Ovary (tissue), 3 donors: ENCODE results near the gene SMARCA4.

ENCODE experiments used
- EP300 ChIP-seq: sonication (generic); formaldehyde crosslinking; IDR thresholded peaks from one replicate; pipeline ENCODE4 v1.6.1; 2017; ENCODE audit warnings: antibody characterized with exemption
- POLR2A ChIP-seq: fragments of 450-650 bp; IDR thresholded peaks from one replicate; pipeline ENCODE4 v1.6.1; 2017; ENCODE audit warnings: antibody characterized with exemption, mild to moderate bottlenecking, moderate library complexity
- TF ChIP-seq, protein P1 (sequence below), 3 donors: fragments of 450-650 bp in 2 of 3; fragments of 200-600 bp in 1 of 3; IDR thresholded peaks; one replicate each; pipeline versions ENCODE4 v1.5.1 to v1.8.0; 2016 to 2022; ENCODE audit warnings: antibody characterized with exemption in 3 of 3, mild to moderate bottlenecking in 1 of 3
- donor health status: DM: no; HTN: no; CAD: no.

DNA sequence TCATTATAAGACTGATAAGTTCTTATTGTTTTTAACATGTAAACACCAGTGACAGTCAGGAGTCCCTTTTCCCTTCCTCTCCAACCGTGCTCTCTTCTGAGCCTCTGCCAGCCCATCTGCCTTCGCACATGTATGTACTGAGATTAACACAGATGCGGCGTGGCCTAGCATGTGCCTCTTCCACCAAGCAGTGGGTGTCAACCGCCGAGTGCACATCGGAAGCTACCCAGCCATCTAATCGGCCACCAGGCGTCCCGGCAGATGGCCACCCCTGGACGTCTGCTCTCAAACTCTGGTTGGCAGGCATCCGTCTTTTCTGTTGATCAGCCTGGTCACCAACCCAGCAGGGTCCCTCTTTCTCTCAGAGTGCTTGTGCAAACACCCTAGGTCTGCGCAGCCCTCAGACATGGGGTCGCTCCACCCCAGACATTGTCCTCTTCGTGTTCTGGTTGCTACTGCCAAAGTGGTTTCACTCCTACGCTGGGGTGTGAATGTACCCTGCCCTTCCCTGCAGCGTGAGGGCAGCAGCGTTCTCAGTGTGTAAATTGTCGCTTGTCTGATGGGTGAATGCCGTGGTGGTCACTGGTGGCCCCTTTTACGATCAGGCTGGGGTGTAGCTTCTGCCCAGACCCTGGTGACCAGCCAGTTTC, 70.7 kb downstream of the SMARCA4 start:
- TF ChIP-seq POLR2A (no peak), EP300 (no peak)
- TF ChIP-seq, protein P1, sequence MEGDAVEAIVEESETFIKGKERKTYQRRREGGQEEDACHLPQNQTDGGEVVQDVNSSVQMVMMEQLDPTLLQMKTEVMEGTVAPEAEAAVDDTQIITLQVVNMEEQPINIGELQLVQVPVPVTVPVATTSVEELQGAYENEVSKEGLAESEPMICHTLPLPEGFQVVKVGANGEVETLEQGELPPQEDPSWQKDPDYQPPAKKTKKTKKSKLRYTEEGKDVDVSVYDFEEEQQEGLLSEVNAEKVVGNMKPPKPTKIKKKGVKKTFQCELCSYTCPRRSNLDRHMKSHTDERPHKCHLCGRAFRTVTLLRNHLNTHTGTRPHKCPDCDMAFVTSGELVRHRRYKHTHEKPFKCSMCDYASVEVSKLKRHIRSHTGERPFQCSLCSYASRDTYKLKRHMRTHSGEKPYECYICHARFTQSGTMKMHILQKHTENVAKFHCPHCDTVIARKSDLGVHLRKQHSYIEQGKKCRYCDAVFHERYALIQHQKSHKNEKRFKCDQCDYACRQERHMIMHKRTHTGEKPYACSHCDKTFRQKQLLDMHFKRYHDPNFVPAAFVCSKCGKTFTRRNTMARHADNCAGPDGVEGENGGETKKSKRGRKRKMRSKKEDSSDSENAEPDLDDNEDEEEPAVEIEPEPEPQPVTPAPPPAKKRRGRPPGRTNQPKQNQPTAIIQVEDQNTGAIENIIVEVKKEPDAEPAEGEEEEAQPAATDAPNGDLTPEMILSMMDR (IDR thresholded peaks at IDR 0.05), result no peak
